ENCODE results near the gene INHBE.

- TF ChIP-seq CTCF (IDR thresholded peaks at IDR 0.05) (no peak), MXD4 (CRISPR knock-in tag; IDR thresholded peaks at IDR 0.05; ENCODE audit: borderline replicate concordance) (no peak), AFF4 (CRISPR knock-in tag; IDR thresholded peaks at IDR 0.05; ENCODE audit: borderline replicate concordance) (no peak), MAX (CRISPR knock-in tag; IDR thresholded peaks at IDR 0.05) (no peak), FOXP4 (CRISPR knock-in tag; IDR thresholded peaks at IDR 0.05) (no peak), USF2 (CRISPR knock-in tag; IDR thresholded peaks at IDR 0.05) (no peak), ZNF425 (CRISPR knock-in tag; conservative IDR thresholded peaks at IDR 0.05) (no peak), JUN (CRISPR knock-in tag; IDR thresholded peaks at IDR 0.05) (no peak), TCF7 (CRISPR knock-in tag; IDR thresholded peaks at IDR 0.05; ENCODE audit: low read depth) (no peak), KAT7 (CRISPR knock-in tag; IDR thresholded peaks at IDR 0.05; ENCODE audit: borderline replicate concordance) (no peak), FOXP1 (CRISPR knock-in tag; IDR thresholded peaks at IDR 0.05; ENCODE audit: borderline replicate concordance) (no peak), ZNF281 (CRISPR knock-in tag; IDR thresholded peaks at IDR 0.05) (no peak), HMGXB4 (CRISPR knock-in tag; IDR thresholded peaks at IDR 0.05) (no peak), ZNF263 (CRISPR knock-in tag; IDR thresholded peaks at IDR 0.05; ENCODE audit: low read depth) (no peak)
These were observed 41.7 kb downstream of the INHBE start for GRCh38 chr12:57496822-57497221.
